Measurements from ENCODE around the gene SCTR.

DNA sequence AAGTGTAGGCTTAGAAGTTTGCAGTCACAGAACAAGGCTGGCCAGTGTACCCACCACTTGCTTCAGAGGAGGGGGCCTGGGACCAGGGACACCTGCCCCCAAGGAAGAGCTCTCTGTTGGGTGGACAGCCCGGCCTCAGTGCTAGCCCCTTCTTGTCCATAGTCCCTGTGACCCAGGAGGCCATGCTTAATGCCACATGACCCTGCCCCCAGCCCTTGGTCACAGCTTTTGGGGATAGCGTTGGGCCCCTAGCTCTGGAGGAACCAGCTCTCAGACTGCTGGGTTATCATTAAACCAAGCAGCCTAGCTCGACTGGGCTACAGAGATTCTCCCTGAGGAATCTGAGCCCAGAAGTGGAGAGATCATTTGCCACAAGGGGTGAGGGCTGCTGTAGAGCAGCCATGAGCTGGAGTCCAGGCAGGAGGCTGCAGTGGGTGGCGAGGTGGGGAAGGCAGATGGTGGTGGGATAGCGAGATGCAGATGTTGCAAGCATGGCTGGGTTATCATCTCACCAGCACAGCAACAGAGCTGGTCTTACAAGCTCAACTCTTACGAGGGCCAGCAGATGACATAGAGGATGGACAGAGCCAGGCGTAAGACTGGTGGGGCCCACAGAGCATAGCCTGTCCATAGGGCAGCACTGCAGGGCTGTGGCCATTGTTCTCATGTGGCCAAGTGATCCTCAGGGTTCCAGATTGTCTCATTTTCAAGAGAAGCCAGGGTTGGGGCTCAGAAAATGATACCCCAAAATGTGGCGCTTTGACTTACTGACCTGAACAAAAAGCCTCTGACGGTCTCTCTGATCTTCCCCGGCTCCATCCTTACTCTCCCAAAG is 99.8 kb downstream of the SCTR start:
- TF ChIP-seq, protein P1, sequence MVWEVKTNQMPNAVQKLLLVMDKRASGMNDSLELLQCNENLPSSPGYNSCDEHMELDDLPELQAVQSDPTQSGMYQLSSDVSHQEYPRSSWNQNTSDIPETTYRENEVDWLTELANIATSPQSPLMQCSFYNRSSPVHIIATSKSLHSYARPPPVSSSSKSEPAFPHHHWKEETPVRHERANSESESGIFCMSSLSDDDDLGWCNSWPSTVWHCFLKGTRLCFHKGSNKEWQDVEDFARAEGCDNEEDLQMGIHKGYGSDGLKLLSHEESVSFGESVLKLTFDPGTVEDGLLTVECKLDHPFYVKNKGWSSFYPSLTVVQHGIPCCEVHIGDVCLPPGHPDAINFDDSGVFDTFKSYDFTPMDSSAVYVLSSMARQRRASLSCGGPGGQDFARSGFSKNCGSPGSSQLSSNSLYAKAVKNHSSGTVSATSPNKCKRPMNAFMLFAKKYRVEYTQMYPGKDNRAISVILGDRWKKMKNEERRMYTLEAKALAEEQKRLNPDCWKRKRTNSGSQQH (CRISPR knock-in tag; IDR thresholded peaks at IDR 0.05; ENCODE audit: low read depth) = no peak
- no peak for TF ChIP-seq ZNF260 (CRISPR knock-in tag; IDR thresholded peaks at IDR 0.05; ENCODE audit: borderline replicate concordance, low read depth)
- TF ChIP-seq NR3C1 (CRISPR knock-in tag; IDR thresholded peaks at IDR 0.05) = no peak
- TF ChIP-seq ZNF510 (CRISPR knock-in tag; IDR thresholded peaks at IDR 0.05; ENCODE audit: low read depth) = no peak
- no peak for TF ChIP-seq CAMTA2 (CRISPR knock-in tag; IDR thresholded peaks at IDR 0.05; ENCODE audit: borderline replicate concordance)
- no peak for TF ChIP-seq POLR2AphosphoS2 (IDR thresholded peaks at IDR 0.05; ENCODE audit: low read depth, low read length)
- no peak for TF ChIP-seq JUN (CRISPR knock-in tag; IDR thresholded peaks at IDR 0.05)
- TF ChIP-seq HNF4G (IDR thresholded peaks at IDR 0.05; ENCODE audit: borderline replicate concordance, low read depth, low read length) = no peak
- TF ChIP-seq HNF4G (CRISPR knock-in tag; IDR thresholded peaks at IDR 0.05; ENCODE audit: borderline replicate concordance, low read depth) = no peak
- TF ChIP-seq, protein P2, sequence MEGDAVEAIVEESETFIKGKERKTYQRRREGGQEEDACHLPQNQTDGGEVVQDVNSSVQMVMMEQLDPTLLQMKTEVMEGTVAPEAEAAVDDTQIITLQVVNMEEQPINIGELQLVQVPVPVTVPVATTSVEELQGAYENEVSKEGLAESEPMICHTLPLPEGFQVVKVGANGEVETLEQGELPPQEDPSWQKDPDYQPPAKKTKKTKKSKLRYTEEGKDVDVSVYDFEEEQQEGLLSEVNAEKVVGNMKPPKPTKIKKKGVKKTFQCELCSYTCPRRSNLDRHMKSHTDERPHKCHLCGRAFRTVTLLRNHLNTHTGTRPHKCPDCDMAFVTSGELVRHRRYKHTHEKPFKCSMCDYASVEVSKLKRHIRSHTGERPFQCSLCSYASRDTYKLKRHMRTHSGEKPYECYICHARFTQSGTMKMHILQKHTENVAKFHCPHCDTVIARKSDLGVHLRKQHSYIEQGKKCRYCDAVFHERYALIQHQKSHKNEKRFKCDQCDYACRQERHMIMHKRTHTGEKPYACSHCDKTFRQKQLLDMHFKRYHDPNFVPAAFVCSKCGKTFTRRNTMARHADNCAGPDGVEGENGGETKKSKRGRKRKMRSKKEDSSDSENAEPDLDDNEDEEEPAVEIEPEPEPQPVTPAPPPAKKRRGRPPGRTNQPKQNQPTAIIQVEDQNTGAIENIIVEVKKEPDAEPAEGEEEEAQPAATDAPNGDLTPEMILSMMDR (CRISPR knock-in tag; IDR thresholded peaks at IDR 0.05) = no peak
- TF ChIP-seq ZNF24 (IDR thresholded peaks at IDR 0.05) = no peak
- TF ChIP-seq TCF7 (IDR thresholded peaks at IDR 0.05; ENCODE audit: low read depth) = peak; percentile 67
- no peak for TF ChIP-seq ELF1 (CRISPR knock-in tag; IDR thresholded peaks at IDR 0.05)
- TF ChIP-seq PHF8 (CRISPR knock-in tag; IDR thresholded peaks at IDR 0.05) = no peak
- TF ChIP-seq KLF11 (CRISPR knock-in tag; IDR thresholded peaks at IDR 0.05) = no peak
